ENCODE results near the gene RPL9.
"Not testable (repeated sequence)": the region's sequence is repeated elsewhere in the genome, so short reads cannot be mapped to it uniquely, and the experiment has no call there.

The RPL9 gene

GRCh38 chr4:39458505-39459300 lies at the start of gene RPL9, which contains the start of gene LIAS:
Gene RPL9 (minus strand): TSS chr4:39458922. CDS start chr4:39458439, 483 bp downstream.
Gene LIAS (plus strand): TSS chr4:39459056. CDS start chr4:39459118, 62 bp downstream.
- DNase-seq: peak; percentile 92

- no peak for DNase-seq
Measured at GRCh38 chr4:39505581-39505980, 46.9 kb upstream of the RPL9 start.

GRCh38 chr4:39504538-39504937 lies 45.8 kb upstream of the RPL9 start:
- DNase-seq: no peak

GRCh38 chr4:39502664-39503035 lies 43.9 kb upstream of the RPL9 start:
- not testable (repeated sequence) for DNase-seq

- DNase-seq: no peak
Measured at GRCh38 chr4:39502019-39502663, 43.4 kb upstream of the RPL9 start.

GRCh38 chr4:39498727-39499020 lies 40.0 kb upstream of the RPL9 start:
- DNase-seq: no peak

- no peak for DNase-seq
Measured at GRCh38 chr4:39497909-39498726, 39.4 kb upstream of the RPL9 start.

- DNase-seq: no peak
Measured at GRCh38 chr4:39495446-39496213, 36.9 kb upstream of the RPL9 start.

GRCh38 chr4:39494354-39494753 lies 35.6 kb upstream of the RPL9 start:
- DNase-seq: no peak

GRCh38 chr4:39490322-39490721 lies 31.6 kb upstream of the RPL9 start:
- DNase-seq: no peak

- DNase-seq: no peak
Measured at GRCh38 chr4:39486221-39486804, 27.6 kb upstream of the RPL9 start.

- DNase-seq: no peak
Measured at GRCh38 chr4:39484582-39485272, 26.0 kb upstream of the RPL9 start.

- DNase-seq: no peak
Measured at GRCh38 chr4:39480902-39481695, 22.4 kb upstream of the RPL9 start.

- DNase-seq: no peak
Measured at GRCh38 chr4:39480251-39480650, 21.5 kb upstream of the RPL9 start.

- DNase-seq: no peak
Measured at GRCh38 chr4:39476187-39476895, 17.6 kb upstream of the RPL9 start.

GRCh38 chr4:39472396-39472795 lies 13.7 kb upstream of the RPL9 start:
- no peak for DNase-seq

GRCh38 chr4:39470402-39470801 lies 11.7 kb upstream of the RPL9 start:
- no peak for DNase-seq

- DNase-seq: peak; percentile 70
Measured at GRCh38 chr4:39469429-39470077, 10.8 kb upstream of the RPL9 start.

- no peak for DNase-seq
Measured at GRCh38 chr4:39467464-39467863, 8.7 kb upstream of the RPL9 start.

- no peak for DNase-seq
Measured at GRCh38 chr4:39466747-39467146, 8.0 kb upstream of the RPL9 start.
